ENCODE data around the gene MAEA.

DNA sequence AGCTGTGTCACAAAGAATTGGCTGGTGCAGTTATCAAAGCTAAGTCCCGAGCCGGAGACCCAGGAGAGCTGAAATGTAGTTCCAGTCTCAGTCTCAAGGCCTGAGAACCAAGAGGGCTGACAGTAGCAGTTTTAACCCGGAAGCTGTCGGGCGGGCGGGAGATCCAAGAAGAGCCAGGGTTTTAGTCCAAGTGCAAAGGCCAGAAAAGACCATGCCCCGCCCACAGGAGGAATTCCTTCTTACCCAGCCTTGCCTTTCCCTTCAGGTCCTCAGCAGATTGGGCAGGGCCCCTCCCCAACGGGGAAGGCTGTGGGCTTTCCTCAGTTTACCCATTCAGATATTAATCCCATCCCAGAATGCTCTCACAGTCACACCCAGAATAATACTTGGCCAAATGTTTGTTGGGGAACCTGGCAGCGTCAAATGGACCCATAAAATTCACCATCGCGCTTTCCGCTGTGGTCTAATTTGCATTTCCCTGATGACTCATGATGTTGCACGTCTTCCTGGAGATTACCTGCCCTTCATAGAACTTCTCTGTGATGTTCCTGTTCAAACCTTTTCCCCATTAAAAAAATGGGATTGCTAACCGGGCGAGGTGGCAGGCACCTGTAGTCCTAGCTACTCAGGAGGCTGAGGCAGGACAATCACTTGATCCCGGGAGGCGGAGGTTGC, 16.2 kb downstream of the MAEA start:
- TF ChIP-seq, protein P1, sequence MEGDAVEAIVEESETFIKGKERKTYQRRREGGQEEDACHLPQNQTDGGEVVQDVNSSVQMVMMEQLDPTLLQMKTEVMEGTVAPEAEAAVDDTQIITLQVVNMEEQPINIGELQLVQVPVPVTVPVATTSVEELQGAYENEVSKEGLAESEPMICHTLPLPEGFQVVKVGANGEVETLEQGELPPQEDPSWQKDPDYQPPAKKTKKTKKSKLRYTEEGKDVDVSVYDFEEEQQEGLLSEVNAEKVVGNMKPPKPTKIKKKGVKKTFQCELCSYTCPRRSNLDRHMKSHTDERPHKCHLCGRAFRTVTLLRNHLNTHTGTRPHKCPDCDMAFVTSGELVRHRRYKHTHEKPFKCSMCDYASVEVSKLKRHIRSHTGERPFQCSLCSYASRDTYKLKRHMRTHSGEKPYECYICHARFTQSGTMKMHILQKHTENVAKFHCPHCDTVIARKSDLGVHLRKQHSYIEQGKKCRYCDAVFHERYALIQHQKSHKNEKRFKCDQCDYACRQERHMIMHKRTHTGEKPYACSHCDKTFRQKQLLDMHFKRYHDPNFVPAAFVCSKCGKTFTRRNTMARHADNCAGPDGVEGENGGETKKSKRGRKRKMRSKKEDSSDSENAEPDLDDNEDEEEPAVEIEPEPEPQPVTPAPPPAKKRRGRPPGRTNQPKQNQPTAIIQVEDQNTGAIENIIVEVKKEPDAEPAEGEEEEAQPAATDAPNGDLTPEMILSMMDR (conservative IDR thresholded peaks at IDR 0.05; ENCODE audit: low read length) = no peak
- no peak for TF ChIP-seq EZH2phosphoT487 (IDR thresholded peaks at IDR 0.05; ENCODE audit: borderline replicate concordance)

Measured in Loucy (cell line).